ENCODE data around the gene CSF3R.

Gene CSF3R

DNA sequence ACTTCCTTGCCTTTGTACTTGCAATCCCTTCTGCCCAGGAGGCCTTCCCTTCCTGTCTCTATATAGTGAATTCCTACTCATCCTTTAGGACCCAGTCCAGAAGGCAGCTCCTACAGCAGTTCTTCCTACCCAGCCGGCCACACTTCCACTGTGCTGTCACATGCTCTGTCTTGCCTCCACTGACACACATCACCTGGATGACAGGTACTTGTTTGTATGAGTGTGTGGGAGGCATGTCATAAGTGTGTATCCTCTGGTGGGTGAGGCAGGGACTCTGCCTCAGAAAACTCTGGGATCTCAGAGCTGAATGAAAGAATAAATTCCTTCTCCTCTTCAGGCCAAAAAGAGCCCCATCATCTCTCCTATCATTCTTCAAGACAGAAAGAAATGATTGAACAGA, 27.3 kb downstream of the CSF3R start:
- DNase-seq: no peak

DNA sequence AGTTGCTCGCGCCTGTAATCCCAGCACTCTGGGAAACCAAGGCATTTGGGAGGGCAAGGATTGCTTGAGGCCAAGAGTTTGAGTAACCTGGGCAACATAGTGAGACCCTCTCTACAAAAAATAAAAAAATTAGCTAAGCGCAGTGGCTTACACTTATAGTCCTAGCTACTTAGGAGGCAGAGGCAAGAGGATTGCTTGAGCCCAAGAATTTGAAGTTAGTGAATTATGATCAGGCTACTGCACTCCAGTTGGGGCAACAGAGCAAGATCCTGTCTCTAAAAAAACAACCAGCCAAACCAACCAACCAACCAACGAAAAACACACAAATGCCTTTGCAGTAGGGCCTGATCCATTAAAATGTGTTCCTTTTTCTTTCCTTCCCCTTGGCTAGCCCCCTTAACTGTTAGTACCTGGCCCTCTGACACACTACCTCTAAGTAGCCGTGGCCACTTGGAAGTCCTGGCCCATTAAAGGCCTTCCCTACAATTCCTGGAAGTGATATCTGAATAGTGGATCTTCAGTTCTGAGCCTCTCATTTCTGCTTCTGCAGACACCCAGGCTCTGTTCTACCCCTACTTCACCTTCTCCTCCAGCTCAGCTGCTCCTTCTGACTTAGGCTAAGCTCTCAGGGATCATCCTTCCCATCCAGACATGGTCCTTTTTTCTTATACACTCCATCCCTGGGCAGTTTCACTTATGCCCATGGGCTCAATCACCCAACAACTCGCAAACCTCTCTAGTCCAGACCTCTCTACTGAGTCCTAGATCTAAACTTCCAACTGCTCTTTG, 28.9 kb downstream of the CSF3R start:
- DNase-seq: no peak

DNA sequence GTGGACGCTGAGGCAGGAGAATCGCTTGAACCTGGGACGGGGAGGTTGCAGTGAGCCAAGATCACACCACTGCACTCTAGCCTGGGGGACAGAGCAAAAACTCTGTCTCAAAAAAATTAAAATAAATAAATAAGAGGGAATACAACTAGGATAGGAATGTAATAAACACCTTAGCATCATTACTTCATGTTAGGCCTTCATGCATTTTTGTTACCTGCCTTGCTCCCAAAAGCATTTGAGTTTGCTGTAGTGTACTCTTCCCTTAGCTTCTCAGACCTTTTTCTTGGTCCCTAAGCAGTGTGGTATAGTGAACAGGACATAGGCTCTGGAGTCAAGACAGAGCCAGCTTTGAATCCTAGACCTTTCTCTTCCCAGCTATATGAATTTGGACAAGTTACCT, 29.7 kb downstream of the CSF3R start:
- no peak for DNase-seq

DNA sequence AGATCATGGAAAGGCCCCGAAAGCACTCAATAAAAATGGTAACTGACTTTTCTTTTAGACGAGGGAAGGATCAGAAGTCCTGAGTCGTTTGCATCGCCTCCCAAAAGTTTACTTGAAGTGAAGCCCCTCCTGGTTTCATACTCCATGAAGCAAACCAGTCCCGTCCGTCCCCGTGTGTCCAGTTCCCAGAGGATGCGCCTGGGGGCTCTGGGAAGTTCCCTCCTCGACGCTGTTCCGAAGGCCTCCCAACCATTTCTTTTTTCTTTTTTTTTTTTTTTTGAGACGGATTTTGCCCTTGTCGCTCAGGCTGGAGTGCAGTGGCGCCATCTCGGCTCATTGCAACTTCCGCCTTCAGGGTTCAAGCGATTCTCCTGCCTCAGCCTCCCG, 31.8 kb downstream of the CSF3R start:
- no peak for DNase-seq

DNA sequence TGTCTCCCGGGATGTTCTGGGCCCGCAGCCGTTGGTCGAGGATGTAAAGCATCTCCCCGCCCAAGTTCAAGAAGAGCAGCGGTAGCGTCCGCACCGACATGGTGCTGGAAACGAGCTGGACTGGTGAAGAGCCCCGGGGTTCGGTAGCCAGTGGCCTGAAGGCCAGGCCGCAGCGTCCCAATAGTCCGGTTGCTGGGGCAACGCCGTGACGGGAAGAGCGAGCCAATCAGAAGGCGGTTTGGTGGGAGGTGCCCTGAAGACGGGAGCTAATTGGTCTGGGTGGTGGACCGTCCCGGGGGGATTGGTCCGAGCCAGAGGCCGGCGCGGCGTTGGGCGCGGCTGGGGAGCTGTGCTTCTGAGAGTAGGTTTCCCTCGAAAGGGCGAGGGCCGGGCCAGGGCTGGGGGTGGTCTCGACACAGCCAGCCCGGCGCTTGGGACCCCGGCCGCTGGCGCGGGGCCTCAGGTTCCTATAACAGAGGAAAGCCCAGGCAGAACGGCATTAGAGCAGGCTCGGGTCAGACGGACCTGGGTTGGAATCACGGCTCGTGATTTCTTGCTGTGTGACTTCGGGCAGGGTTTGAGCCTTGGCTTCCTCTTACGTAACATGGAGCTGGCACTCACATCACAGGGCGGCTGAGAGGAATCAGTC, 32.3 kb downstream of the CSF3R start, which contains the start of gene OSCP1:
Gene OSCP1 (minus strand): TSS at position 182 of the 649 bp plus-strand sequence. CDS start 82 bp downstream, at position 100.
- DNase-seq: peak; percentile 87

DNA sequence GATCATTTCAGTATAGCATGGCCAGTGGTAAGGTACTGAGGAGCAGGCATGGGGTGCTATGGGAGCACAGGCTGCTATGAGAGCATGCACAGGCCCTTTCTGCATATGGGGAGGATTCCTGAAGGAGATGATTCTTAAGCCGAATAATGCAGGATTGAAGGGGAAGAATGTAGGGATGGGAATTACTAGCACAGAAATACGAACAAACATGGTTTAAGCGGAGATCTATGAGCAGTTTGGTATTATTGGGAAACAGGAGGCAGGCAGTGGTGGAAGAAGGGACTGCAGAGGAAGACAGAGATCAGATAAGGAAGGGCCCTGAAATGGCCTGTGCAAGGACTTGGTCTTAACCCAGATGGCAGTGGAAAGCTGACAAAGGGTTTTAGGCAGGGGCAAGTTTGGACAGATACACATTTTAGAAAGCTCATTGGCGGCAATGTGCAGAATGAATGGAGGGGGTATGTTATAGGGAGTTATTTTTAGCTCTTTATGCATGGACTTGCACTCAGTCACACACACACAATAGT, 34.1 kb downstream of the CSF3R start:
- no peak for DNase-seq

DNA sequence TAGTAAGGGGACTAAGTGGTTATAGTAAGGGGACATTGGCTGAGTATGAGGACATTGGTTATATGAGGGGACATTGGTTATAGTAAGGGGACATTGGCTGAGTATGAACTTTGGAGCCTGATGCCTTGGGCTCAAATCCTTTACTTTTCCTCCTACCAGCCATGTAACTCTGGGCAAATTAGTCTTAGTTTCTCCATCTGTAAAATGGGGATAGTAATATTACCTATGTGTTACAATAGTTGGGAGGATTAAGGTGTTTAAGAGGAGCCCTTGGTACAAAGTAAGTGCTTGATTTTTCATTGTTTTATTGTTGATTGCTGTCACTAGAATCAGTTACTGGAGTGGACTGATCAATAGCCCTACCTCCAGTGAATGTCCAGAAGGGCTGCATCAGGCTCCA, 35.3 kb downstream of the CSF3R start:
- no peak for DNase-seq

DNA sequence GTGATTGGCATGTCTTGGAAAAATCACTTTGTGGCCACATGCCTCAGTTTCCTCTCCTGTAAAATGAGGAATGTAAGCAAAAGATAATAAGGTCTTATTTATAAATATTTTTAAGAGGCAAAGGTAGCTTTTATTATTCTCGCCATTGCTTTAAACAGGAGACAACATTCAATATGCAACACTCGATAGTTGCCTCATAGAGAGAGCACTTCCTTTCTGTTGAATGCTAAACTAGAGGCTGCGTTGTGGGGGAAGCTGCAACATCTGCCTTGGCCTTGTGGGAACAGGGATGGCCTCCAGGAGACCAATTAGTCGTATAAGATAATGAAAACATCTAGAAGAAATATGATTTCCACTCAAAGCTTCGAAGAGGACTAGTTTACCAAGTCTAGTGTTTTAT, 36.0 kb downstream of the CSF3R start:
- DNase-seq: no peak

DNA sequence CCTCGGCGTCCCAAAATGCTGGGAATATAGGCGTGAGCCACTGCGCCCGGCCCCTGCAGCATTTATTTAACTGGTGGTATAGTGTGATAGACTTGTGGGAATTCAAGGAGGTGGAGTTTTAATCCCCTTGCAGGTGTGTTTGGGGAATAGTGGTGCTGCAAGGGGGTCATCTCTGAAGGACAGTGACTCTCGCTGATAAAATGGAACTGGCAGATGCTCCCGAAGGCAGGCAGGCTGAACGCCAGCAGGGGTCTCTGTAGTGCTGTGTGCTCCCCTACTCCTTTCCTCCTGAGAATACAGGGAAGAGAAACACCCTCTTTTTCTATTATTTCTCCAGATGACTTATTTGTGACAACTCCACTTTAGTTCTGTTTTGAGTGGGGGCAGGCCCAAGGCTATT, 36.4 kb downstream of the CSF3R start:
- DNase-seq: peak; percentile 12

DNA sequence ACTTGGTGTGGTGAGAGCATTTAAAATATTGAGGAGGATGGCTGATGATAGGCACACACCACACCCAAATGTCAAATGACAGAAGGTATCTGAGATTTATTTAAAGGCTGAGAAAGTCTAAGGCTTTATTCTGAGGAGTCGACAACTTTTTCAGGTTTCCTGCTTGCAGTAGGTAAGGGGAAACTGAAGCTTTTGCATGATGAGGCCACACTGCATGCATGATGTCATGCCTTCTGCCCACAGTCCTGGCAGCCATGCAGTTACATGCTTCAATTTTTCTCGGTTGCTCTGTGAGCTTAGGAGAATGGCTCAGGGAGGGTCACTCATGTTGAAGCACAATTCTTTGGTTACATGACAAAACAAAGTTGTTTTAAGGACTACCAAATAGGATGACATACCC, 39.4 kb downstream of the CSF3R start:
- DNase-seq: no peak

DNA sequence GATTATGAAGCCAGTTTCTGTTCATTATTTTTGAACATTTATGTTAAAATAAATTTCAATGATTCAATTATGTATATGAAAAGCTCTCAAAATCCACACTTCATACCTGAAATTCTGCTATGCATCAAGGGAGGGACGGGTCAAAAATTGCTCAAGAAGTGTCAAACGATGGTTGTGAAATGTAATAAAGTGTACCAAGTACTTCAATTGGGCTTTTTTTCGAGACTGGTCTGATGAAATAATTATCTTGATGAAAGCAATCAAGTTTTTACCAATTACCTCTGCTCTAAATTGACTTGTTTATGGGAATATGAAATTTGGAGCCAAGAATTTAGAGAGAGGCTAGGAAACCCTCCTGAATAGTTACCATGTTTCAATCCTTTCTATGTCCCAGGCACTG, 40.4 kb downstream of the CSF3R start:
- DNase-seq: no peak

DNA sequence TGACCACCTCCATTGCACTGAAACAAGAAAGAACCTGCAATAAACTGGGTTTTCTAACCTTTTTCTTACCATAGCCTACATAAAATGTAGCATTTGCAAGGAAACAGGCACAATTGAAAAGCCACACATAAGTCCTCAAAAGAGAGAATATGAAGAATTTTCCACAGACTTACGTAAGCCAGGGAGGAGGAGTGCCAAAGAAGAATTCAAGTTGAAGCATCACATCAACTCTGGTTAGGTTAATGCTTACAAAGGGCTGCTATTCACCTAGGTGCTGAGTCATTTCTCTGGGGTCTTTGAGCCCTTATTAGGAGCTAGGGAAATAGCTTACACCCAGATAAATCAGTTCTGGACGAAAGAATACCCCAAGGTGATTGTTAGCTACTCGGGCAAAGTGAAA, 42.1 kb downstream of the CSF3R start:
- DNase-seq: no peak

DNA sequence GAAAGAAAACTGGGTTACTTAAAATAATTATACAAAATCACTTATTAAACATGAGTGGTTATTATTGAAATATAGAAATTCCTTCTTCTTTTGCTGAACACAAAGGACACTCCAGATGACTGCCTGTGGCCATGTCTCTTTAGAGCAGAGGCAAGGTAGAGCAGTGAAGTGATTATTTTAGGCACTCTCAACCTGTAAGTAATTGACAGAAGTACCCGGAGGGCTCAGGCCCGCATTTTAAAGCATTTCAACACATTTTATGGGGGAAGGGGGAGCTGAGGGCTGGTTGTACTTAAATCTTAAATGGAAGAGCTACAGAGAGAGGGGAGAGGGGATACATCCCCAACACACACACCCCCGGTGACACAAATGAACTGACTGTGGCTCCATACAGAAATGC, 42.7 kb downstream of the CSF3R start:
- DNase-seq: no peak

DNA sequence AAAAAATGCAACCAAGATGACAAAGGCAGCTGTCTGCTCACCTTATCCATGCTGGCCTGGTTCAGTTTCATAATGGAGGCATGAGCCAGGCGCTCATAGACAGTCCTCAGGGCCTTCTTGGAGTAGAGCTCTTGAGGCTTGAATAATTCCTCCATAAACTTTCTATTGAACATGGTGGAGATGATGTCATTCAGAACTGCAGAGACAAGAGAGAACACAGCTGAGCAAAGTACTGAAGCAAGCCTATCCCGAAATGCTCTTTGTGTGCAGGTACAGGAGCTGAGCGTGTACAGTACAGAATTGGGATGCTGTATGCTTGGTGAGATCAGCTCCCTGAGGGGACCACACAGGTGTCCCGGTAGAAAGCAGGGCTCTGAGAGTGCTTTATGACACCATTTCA, 44.0 kb downstream of the CSF3R start:
- DNase-seq: no peak

DNA sequence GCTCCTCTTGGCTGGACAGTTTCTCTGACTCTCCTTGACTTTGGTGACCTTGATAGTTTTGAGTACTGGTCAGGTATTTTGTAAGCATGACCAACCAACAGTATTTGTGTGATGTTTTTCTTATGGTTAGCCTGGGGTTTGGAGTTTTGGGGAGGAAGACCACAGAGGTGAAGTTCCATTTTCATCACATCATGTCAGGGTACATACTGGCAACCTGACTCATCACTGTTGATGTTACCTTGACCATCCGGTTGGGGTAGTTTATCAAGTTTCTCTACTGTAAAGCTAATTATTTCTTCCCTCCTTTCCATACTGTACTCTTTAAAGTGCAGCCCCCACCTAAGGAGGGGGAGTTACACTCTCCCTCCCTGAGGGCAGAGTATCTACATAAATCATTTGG, 45.9 kb downstream of the CSF3R start:
- DNase-seq: no peak

DNA sequence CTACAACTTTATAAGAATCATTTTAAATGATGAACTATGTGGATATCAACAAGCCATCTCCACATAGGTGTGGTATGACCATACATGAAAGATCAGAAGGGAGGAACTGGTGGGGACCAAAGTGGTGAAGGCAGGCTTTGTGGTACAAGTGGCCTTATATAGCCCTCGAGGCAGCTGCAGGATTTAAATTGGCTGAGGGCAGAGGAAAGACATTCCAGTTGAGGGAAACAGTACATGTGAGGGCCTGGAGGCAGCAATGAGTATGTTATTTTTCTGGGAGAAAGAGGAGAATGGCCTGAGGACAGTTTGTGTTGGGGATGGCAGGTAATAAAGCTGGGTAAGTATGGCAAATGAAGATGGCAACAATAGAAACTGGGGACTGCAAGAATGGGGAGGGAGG, 49.6 kb downstream of the CSF3R start:
- no peak for DNase-seq

DNA sequence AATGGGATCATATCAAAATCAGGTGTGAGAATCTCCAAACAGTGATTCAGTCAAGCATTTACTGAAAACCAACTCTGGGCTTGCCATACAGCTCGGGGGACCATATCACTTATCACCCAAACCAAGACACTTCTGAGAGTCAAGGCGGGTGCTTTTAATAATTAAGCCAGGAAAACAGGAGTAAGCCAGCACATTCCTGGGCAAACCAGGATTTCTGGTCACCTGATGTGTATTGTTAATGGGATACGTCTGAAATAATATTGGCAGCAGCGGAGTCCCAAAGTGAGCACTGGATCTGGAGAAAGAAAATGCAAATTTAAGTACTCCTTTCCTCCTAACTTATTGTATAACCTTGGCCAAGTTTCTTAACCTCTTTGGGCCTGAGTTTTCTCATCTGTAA, 50.1 kb downstream of the CSF3R start:
- DNase-seq: no peak

DNA sequence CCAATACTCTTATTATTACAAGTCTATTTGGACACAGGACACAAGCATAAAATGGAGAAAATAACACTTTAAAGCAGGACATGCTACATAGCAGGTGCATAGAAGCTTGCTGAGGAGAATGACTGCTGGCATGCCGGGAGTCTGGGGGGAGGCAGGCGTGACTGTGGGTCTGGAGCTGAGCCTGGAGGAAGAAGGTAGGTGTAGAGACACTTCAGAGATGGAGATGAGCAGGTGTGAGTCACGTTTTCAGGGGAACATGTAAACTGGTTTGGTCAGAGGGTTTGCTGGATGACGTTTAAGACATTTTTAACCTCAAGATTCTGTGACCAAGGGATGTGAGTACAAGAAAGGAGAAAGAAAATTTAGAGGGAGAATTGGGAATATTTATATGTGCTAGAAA, 56.9 kb downstream of the CSF3R start:
- DNase-seq: no peak

DNA sequence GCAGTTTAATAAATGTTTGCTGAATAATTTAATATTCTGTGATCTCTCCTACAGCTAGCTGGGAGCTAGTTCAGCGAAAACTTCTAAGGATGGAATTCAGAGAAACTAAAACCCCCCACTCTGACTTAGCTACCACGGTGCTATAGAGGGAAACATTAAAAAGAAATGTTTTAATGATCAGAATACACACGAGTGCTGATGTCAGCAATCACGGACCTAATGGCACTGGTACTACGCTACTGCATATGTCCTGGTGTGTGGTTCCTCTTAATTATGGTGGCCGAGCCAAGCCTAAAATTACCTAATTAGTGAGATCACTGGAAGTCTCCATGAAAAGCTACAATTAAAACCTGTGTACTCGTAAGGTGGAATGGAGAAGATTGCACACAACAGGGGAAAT, 61.1 kb downstream of the CSF3R start:
- DNase-seq: no peak

DNA sequence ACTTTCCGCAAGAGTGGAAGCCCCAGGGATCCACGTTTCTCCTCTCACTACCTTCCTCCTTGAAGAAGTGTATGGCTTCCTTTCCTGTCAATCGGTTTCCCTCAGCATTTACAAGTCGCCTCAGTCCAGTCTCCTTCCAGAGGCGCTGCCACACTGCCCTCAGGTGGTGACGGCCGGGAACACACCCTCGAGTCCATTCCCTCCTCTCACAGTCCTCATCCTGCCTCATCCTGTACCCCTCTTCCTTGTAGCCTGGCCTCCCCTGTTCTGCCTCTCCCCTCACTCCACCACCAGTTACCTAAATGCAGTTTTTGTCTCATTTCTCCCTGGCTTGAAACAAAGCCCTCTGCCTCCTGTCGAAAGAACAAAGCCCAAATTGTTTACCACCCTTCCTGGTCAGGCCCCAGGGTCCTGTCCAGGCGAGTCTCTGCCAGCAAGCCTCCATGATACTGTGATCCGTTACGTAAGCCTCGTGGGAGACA, 61.8 kb downstream of the CSF3R start:
- DNase-seq: peak; percentile 92

DNA sequence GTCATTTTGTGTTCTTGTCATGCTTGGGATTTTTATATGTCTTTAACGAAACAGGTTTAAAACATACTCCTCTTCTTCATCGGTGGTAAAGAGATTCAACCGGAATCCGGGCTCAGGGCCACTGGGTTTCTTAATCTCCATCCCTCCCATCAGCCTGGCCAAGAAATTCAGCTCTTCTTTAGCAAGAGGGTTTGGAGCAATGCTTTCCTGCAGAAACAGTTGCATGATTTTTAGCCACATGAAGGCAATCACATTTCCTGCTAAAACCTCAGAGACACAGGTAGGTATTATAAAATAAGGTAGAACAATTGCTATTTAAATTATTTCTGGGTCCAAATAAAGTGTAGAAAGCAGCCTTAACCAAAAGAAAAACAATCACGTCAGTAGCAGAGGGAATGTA, 62.3 kb downstream of the CSF3R start:
- DNase-seq: no peak

DNA sequence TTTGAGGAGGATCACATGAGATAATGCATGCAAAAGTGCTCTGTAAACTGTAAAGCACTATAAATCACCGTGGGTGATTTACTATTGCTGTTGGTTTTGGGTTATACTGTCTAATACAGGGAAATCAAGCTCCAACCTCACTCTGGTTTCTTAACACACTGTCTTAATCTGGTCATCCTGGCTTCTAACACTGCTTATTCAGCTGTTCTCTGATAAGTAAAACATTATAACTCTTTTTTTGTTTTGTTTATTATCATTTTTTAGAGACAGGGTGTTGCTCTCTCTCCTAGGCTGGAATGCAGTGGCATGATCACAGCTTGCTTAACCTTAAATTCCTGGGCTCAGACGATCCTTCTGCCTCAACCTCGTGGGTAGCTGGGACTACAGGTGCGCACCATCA, 63.1 kb downstream of the CSF3R start:
- DNase-seq: no peak

DNA sequence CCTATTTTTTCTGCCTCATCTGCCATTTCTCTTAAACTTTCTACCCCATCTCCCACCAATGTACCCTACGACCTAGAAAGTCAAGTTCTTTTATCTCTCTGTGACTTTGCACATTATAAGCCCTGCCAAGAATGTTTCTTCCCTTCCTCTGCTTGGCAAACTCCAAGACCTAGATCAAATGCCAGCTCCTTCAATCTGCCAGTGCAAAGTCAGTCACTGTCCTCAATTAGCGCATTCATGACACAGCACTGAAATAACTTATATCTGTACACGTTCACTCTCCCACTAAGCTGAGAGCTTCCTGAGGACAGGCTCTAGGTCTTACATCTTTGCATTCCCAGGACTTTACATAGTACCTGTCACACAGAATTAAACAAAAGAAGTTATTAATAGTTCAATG, 63.6 kb downstream of the CSF3R start:
- no peak for DNase-seq

DNA sequence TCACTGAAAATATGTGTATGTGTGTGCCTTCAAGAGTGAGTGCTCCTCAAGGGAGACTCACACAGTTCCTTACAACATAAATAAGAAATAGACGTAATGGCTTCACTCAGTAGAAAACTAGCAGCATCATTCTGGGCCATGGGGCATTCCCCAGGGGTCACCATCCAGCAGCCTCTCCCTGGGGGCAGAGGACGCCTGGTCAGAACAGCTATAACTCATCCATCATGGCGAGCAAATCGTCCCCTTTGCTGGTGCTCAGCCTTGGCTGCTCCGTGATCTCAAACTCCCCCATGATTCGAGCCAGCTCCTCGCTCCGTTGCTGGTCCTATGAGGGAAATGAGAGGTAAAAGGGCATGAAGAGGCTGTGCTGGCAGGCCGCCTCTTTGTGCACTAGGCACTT, 64.8 kb downstream of the CSF3R start:
- DNase-seq: no peak

Measured in stimulated activated CD4-positive, alpha-beta T cell treated with anti-CD3 and anti-CD28 coated beads, Interleukin-4, amount 100 ng/mL, for 24 hours (primary cell).